WTC11 (cell line): ENCODE data around the gene PRND. TPM values are rescaled to one million over a fixed set of nuclear protein-coding genes. Genes with fewer than 3 reads are reported as not detected.
A peak's percentile ranks its signal among the peaks of the same experiment; 100 is the strongest.
"Not testable (repeated sequence)": the region's sequence is repeated elsewhere in the genome, so short reads cannot be mapped to it uniquely, and the experiment has no call there.

Experiments used
- ATAC-seq: fragments of 200-7000 bp; cut with Tn5 transposase; 2 replicates; pipeline ENCODE4 v1.10.0; 2021; ENCODE audit warnings: mild to moderate bottlenecking, moderate library complexity
- CTCF ChIA-PET: fragments of 300-600 bp; sonication (Branson Sonifier 250); formaldehyde crosslinking; loops from one replicate; lab custom pipeline; 2021; ENCODE audit warnings: antibody characterized with exemption; lab: Charles Lee
- POLR2A ChIA-PET: fragments of 350-600 bp; sonication (Branson Sonifier 250); formaldehyde crosslinking; loops from one replicate; lab custom pipeline; 2021; ENCODE audit warnings: antibody characterized with exemption; lab: Charles Lee
- DNase-seq: peaks from one replicate; pipeline ENCODE4 v3.0.0; 2021; ENCODE audit warnings: low spot score
- H3K27ac Mint-ChIP-seq: 2 replicates; pipeline ENCODE4 v1.8.0; 2021; ENCODE audit warnings: mixed read lengths
- H3K27me3 Mint-ChIP-seq: 2 replicates; pipeline ENCODE4 v1.8.0; 2021; ENCODE audit warnings: low read depth, mild to moderate bottlenecking, moderate library complexity, mixed read lengths
- H3K36me3 Mint-ChIP-seq: 2 replicates; pipeline ENCODE4 v1.8.0; 2021; ENCODE audit warnings: mixed read lengths
- H3K4me1 Mint-ChIP-seq: 2 replicates; pipeline ENCODE4 v1.8.0; 2022; ENCODE audit warnings: mixed read lengths
- H3K4me3 Mint-ChIP-seq: 2 replicates; pipeline ENCODE4 v1.8.0; 2021; ENCODE audit warnings: mild to moderate bottlenecking, moderate library complexity, mixed read lengths
- H3K9me3 Mint-ChIP-seq: 2 replicates; pipeline ENCODE4 v1.8.0; 2021; ENCODE audit warnings: mixed read lengths
- ATF2 ChIP-seq: sonication (generic); formaldehyde crosslinking; IDR thresholded peaks from 2 replicates; pipeline ENCODE4 v1.8.1; 2022; ENCODE audit warnings: low read depth, missing genetic modification reagents, borderline replicate concordance
- ATF6 ChIP-seq: sonication (generic); formaldehyde crosslinking; IDR thresholded peaks from 2 replicates; pipeline ENCODE4 v1.8.1; 2023; ENCODE audit warnings: mild to moderate bottlenecking, missing genetic modification reagents
- E2F1 ChIP-seq: sonication (generic); formaldehyde crosslinking; IDR thresholded peaks from 2 replicates; pipeline ENCODE4 v1.8.0; 2022; ENCODE audit warnings: mild to moderate bottlenecking, missing genetic modification reagents
- EMX1 ChIP-seq: fragments of 250-450 bp; sonication (Bioruptor Pico); IDR thresholded peaks from 2 replicates; pipeline ENCODE4 v1.8.0; 2021; ENCODE audit warnings: mild to moderate bottlenecking
- FOXP1 ChIP-seq: sonication (generic); formaldehyde crosslinking; IDR thresholded peaks from 2 replicates; pipeline ENCODE4 v1.8.0; 2022; ENCODE audit warnings: missing genetic modification reagents, mild to moderate bottlenecking, moderate library complexity, borderline replicate concordance
- IRF2 ChIP-seq: sonication (generic); formaldehyde crosslinking; IDR thresholded peaks from 2 replicates; pipeline ENCODE4 v1.8.0; 2022; ENCODE audit warnings: low read depth, missing genetic modification reagents, borderline replicate concordance
- KAT7 ChIP-seq: sonication (generic); formaldehyde crosslinking; IDR thresholded peaks from 2 replicates; pipeline ENCODE4 v1.8.1; 2023; ENCODE audit warnings: missing genetic modification reagents, mild to moderate bottlenecking, borderline replicate concordance
- MAX ChIP-seq: sonication (generic); formaldehyde crosslinking; IDR thresholded peaks from 2 replicates; pipeline ENCODE4 v1.8.0; 2022; ENCODE audit warnings: mild to moderate bottlenecking, missing genetic modification reagents
- MXD4 ChIP-seq: fragments of 250-450 bp; sonication (Bioruptor Pico); IDR thresholded peaks from 2 replicates; pipeline ENCODE4 v1.8.0; 2021; ENCODE audit warnings: mild to moderate bottlenecking, moderate library complexity, borderline replicate concordance
- NFE2L1 ChIP-seq: sonication (generic); formaldehyde crosslinking; IDR thresholded peaks from 2 replicates; pipeline ENCODE4 v1.8.1; 2023; ENCODE audit warnings: missing genetic modification reagents
- SOX15 ChIP-seq: fragments of 250-450 bp; sonication (Bioruptor Pico); IDR thresholded peaks from 2 replicates; pipeline ENCODE4 v1.9.0; 2021; ENCODE audit warnings: mild to moderate bottlenecking
- TP53 ChIP-seq: sonication (generic); formaldehyde crosslinking; IDR thresholded peaks from 2 replicates; pipeline ENCODE4 v1.8.1; 2023; ENCODE audit warnings: mild to moderate bottlenecking, missing genetic modification reagents
- USF1 ChIP-seq: sonication (generic); formaldehyde crosslinking; IDR thresholded peaks from 2 replicates; pipeline ENCODE4 v1.8.0; 2022; ENCODE audit warnings: mild to moderate bottlenecking, missing genetic modification reagents
- ZNF121 ChIP-seq: sonication (generic); formaldehyde crosslinking; IDR thresholded peaks from 2 replicates; pipeline ENCODE4 v1.8.0; 2023; ENCODE audit warnings: missing genetic modification reagents
- ZNF138 ChIP-seq: sonication (generic); formaldehyde crosslinking; conservative IDR thresholded peaks from 2 replicates; pipeline ENCODE4 v1.8.1; 2022; ENCODE audit warnings: mild to moderate bottlenecking, moderate library complexity, missing genetic modification reagents
- ZNF317 ChIP-seq: sonication (generic); formaldehyde crosslinking; IDR thresholded peaks from 2 replicates; pipeline ENCODE4 v1.8.1; 2023; ENCODE audit warnings: low read depth, mild to moderate bottlenecking, moderate library complexity, missing genetic modification reagents, borderline replicate concordance
- ZNF396 ChIP-seq: fragments of 250-450 bp; sonication (Bioruptor Pico); IDR thresholded peaks from 2 replicates; pipeline ENCODE4 v1.8.0; 2021; ENCODE audit warnings: mild to moderate bottlenecking, moderate library complexity, borderline replicate concordance
- ZNF532 ChIP-seq: fragments of 250-450 bp; sonication (Bioruptor Pico); IDR thresholded peaks from 2 replicates; pipeline ENCODE4 v1.9.0; 2021; ENCODE audit warnings: mild to moderate bottlenecking, borderline replicate concordance
- total RNA-seq: library from RNA; stranded (reverse); gene quantifications from 3 replicates; pipeline ENCODE4 v1.2.3, GENCODE V29; 2021
- TF ChIP-seq, protein P1 (sequence below): fragments of 250-450 bp; sonication (Bioruptor Pico); IDR thresholded peaks from 2 replicates; pipeline ENCODE4 v2.1.2; 2022; ENCODE audit warnings: mild to moderate bottlenecking, moderate library complexity

Gene PRND
- total RNA-seq, 1 experiment from 2014 or later = 0.04 TPM

- TF ChIP-seq ZNF121 = peak; percentile 79; the same call in 1 of the 2 replicates
- TF ChIP-seq, all 79 proteins: peak for 1; not testable (repeated sequence) for 78
- H3K4me3 Mint-ChIP-seq, ATAC-seq, H3K9me3 Mint-ChIP-seq, DNase-seq, POLR2A ChIA-PET, H3K36me3 Mint-ChIP-seq, H3K27ac Mint-ChIP-seq, H3K27me3 Mint-ChIP-seq: not testable (repeated sequence)
- H3K4me1 Mint-ChIP-seq = peaks cover 35% of the 10 kb centered on the region
- CTCF ChIA-PET = interaction anchor here (1.3 to 2.1 kb wide), 3 partner anchors 35 to 175 kb away, joined by 4 to 10 read pairs (median 5); no protein-coding TSS in a partner anchor
Observed at GRCh38 chr20:4723553-4723952, 1.8 kb downstream of the PRND start.

- POLR2A ChIA-PET = no interaction called here
- no peaks in the 10 kb centered on the region for H3K27me3 Mint-ChIP-seq
- CTCF ChIA-PET = interaction anchor here (0.6 to 2.1 kb wide), 9 partner anchors 16 to 242 kb away, joined by 3 to 12 read pairs (median 4); no protein-coding TSS in a partner anchor
Observed at GRCh38 chr20:4724459-4725262, 3.0 kb downstream of the PRND start.

More at GRCh38 chr20:4724459-4725262, 3.0 kb downstream of the PRND start:
- H3K4me3 Mint-ChIP-seq = no peak overlapping the region
- H3K27ac Mint-ChIP-seq = no peak overlapping the region
- peaks cover 39% of the 10 kb centered on the region for H3K4me1 Mint-ChIP-seq
- no peaks in the 10 kb centered on the region for H3K36me3 Mint-ChIP-seq
- TF ChIP-seq, protein P1, sequence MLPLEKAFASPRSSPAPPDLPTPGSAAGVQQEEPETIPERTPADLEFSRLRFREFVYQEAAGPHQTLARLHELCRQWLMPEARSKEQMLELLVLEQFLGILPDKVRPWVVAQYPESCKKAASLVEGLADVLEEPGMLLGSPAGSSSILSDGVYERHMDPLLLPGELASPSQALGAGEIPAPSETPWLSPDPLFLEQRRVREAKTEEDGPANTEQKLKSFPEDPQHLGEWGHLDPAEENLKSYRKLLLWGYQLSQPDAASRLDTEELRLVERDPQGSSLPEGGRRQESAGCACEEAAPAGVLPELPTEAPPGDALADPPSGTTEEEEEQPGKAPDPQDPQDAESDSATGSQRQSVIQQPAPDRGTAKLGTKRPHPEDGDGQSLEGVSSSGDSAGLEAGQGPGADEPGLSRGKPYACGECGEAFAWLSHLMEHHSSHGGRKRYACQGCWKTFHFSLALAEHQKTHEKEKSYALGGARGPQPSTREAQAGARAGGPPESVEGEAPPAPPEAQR (CRISPR knock-in tag) = no peak
- TF ChIP-seq ZNF138 = no peak
- TF ChIP-seq ZNF317 (CRISPR knock-in tag) = no peak
- no peak for TF ChIP-seq KAT7
- no peak for TF ChIP-seq ATF6 (CRISPR knock-in tag)
- TF ChIP-seq TP53 (CRISPR knock-in tag) = no peak
- TF ChIP-seq MXD4 (CRISPR knock-in tag) = no peak
- no peak for TF ChIP-seq IRF2 (CRISPR knock-in tag)
- TF ChIP-seq USF1 (CRISPR knock-in tag) = no peak
- TF ChIP-seq E2F1 (CRISPR knock-in tag) = no peak
- TF ChIP-seq SOX15 = no peak
- no peak for TF ChIP-seq ZNF396 (CRISPR knock-in tag)
- no peak for TF ChIP-seq NFE2L1 (CRISPR knock-in tag)
- TF ChIP-seq EMX1 (CRISPR knock-in tag) = no peak
- TF ChIP-seq MAX (CRISPR knock-in tag) = no peak
- TF ChIP-seq FOXP1 (CRISPR knock-in tag) = no peak
- no peak for TF ChIP-seq ATF2
- no peak for TF ChIP-seq ZNF532
- DNase-seq (no peak), ATAC-seq (no peak)
- H3K9me3 Mint-ChIP-seq = peaks cover under 1% of the 10 kb centered on the region; the same call in 1 of the 2 replicates
